ENCODE measurements around the gene TTBK2.

DNA sequence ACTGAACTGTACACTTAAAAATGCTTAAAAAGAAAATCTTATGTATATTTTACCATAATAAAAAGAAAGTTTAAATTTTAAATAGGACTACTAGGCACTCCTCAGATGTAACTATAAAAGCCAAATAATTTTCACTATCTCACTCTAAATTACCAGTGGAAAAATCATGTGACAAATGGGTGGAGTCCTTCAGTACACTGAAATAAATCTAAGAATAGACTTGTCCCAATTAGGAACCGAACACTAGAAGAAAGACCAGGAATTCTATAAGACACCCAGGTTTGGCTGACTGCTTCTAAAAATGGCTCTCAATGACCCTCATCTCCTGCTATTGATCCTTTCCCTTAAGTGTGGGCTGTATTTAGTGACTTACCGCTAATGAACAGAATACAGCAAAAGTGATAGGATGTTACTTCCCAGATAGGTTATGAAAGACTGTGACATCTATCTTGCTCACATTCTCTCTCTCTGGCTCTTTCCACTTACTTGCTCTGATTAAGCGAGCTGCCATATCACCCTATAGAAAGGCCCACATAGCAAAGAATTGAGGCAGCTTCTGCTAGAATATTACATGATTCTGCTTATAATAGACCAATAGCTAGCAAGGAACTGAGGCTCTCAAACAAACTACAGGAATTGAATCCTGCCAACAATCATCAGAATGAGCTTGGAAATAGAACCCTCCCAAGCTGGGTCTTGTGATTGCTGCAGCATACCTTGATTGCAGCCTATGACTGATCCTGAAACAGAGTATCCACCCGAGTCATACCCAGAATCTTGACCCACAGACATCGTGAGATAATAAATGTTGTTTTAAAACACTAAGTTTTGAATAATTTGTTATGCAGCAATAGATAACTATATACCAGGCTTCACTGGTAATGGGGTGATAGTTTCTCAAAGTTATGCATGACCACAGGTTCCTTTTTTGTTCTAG is 16.9 kb downstream of the TTBK2 start:
- TF ChIP-seq POLR2AphosphoS5 (IDR thresholded peaks at IDR 0.05; ENCODE audit: insufficient read depth in 1 of 2, low read depth in 1 of 2) (no peak), POLR2A (IDR thresholded peaks at IDR 0.05) (no peak)
- TF ChIP-seq, protein P1, sequence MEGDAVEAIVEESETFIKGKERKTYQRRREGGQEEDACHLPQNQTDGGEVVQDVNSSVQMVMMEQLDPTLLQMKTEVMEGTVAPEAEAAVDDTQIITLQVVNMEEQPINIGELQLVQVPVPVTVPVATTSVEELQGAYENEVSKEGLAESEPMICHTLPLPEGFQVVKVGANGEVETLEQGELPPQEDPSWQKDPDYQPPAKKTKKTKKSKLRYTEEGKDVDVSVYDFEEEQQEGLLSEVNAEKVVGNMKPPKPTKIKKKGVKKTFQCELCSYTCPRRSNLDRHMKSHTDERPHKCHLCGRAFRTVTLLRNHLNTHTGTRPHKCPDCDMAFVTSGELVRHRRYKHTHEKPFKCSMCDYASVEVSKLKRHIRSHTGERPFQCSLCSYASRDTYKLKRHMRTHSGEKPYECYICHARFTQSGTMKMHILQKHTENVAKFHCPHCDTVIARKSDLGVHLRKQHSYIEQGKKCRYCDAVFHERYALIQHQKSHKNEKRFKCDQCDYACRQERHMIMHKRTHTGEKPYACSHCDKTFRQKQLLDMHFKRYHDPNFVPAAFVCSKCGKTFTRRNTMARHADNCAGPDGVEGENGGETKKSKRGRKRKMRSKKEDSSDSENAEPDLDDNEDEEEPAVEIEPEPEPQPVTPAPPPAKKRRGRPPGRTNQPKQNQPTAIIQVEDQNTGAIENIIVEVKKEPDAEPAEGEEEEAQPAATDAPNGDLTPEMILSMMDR (IDR thresholded peaks at IDR 0.05): no peak
